Measurements from ENCODE around the gene TGIF2.
A peak's percentile ranks its signal among the peaks of the same experiment; 100 is the strongest.
"Not testable (repeated sequence)": the region's sequence is repeated elsewhere in the genome, so short reads cannot be mapped to it uniquely, and the experiment has no call there.

TGIF2 gene

DNA sequence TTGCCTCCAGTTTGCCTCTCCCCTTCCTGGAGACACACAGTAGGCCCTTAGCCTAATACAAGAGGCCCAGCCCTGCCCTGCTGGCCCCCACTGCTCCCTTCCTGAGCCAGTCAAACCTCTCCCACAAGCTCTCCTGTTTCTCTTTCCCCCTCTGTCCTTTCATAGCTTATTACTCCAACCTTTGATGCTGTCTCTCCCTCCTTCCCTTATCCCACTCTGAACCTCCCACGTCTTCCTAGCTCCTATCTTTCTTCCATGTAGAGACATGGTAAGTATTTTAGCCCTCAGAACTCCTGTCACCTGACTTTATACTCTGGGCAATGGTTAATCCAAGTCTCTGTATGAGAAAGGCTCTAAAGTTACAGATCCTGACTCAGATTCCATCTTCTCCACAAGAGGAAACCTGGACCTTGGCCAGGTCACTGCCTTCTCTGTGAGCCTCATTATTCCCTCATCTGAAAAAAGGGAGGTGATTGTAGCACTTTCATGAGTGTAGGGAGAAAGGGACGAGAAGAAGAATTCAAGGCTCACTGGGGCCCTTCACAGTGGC is 6.7 kb downstream of the TGIF2 start:
- no peak for DNase-seq

DNA sequence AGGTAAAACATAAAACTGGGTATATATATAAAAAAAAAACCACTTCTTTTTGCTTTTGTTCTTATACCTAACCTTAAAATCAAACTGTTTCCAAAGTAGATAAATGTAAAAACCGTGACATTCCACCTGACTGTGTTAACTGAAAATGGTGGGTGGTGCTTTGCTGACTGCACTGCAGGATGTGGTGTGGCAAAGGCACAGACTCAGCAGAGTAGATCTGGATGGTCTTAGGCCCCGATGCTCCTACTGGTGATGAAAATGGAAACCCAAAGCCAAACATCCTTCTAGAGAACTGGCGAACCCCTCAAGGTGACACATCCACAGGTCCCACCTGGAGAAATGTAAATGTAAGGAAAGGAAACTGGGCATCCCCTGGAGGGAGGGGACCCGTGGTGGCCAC is 8.9 kb downstream of the TGIF2 start:
- DNase-seq: no peak

DNA sequence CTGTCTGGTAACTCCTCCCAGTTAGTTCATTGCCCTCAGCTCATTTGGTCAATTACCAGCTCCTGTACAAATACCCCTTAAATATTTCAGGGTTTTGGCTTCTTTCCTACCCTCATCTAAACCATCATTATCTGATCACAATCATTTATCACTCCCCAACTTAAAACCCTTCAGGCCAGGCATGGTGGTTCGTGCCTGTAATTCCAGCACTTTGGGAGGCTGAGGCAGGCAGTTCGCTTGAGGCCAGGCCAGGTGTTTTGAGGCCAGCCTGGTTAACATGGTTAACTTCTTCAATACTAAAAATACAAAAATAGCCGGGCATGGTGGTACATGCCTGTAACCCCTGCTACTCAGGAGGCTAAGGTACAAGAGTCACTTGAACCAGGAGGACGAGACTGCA is 9.4 kb downstream of the TGIF2 start:
- no peak for DNase-seq

DNA sequence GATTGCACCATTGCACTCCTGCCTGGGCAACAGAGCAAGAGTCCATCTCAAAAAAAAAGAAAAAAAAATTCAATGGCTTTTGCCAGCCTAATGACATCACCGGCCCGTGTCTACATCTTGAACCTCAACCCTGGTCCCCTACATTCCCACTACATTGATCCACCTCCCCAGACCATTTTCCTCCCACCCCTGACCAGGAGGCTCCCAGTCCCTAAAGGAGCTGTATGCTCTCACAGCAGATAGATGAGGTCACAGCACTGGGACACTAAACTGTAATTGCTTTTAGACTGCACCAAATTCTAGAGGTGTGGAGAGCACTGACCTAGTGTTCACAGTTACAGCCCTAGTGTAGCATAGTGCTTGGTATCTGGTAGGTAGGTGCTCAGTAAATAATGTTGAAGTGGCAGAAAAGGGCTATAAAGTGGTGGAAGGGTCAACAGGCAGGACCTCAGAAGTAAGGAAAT is 10.7 kb downstream of the TGIF2 start:
- no peak for DNase-seq

DNA sequence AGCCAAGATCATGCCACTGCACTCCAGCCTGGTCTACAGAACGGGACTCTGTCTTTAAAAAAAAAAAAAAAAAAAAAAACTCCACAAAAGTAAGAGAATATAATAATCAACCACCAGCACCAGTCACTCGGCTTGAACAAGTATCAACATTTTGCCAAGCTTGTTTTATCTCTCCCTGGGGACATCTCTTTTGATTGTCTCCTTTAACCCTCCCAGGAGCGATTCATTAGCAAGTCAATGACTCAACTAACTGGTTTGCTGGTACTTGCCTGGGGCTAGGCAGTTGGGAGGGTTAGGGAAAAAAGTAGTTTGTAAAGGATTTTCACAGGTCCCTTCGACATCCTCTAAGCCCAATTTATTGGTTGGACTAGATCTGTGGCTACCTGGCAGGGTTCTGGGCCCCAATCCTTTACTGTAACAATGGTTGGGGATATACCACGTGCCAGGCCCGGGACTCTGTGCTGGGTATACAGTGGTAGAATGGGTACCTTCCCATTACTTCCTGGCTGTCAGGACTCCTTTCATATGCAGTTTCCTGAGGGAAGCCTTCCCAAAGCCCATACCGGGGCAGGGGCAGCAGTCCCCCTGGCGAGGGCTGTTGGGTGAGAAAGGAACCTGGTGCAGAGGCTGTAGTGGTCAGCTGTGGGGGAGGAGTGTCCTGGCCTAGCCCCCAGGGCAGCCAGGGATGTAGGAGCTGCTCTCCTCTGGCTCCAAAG is 12.2 kb downstream of the TGIF2 start:
- DNase-seq: no peak

DNA sequence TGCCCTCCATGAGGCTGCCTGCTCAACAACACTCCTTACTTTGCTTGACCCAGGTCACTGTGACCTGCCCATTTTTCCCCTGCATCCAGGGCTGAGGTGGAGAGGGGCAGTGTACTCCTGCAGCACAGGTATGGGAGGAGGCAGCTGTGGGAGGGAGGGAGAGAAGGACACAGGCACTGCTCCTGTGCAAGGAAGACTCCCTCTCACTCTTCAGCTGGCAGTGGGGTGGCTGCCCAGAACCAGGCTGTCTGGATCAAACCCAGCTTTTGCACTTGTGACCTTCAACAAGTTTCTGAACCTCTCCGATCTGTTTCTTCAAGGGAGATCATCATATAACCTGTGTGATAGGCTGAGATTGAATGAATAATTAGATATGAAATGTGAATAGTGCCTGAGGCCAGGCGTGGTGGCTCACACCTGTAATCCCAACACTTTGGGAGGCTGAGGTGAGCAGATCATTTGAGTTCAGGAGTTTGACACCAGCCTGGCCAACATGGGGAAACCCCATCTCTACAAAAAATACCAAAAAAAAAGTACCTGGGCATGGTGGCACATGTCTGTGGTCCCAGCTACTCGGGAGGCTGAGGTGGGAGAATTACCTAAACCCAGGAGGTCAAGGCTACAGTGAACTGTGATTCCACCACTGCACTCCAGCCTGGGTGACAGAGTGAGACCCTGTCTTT is 14.1 kb downstream of the TGIF2 start:
- DNase-seq: no peak

DNA sequence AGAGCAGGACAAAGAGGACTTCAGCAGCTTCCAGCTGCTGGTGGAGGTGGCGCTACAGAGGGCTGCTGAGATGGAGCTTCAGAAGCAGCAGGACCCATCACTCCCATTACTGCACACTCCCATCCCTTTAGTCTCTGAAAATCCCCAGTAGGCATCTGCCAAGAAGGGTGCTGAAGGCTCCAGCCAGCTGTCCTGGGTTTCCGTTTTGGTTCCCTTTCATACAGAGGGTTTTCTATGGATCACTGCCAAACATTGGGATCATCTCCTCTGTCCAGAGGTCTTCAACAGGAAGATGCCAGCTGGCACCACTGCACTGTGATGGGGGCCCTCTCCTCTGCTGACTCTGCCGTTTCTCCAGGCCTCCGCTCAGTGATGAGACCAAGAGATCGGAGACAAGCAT is 17.9 kb downstream of the TGIF2 start:
- no peak for DNase-seq

DNA sequence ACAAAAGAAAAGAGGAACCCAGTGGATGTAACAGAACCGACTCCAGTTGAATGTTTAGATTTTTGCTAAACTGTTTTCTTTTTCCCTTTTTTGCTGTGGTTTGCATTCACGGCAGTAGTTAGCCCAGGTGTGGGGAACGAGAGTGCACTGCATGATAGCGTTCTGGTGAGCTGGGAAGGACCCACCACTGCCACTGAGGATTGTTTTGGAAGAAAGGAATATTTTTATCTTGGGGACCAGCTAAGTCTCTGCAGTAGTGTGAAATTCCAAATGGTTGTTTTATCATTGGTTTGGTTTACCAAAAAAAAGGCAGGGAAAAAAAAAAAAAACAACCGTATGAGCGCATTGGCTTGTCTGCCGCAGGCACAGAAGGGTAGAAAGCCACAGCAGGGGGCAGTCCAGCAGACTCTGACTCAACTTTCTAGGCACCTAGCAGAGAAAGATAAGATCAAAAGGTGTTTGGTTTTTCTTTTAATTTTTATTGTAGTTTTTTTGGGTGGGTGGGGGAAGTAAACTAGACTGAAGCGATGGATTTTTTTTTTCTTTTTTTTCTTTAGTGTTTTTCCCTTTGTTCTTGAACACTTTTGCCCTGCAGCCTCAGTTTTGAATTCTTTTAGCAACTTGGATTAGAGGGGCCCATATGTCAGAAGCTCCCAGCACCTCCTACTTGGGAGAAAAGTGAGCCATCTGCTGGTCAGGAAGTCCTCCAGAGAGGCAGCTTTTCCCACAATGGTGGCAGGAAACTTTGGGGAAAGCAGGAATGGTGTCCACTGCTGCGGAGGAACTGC is 18.7 kb downstream of the TGIF2 start:
- DNase-seq: no peak

DNA sequence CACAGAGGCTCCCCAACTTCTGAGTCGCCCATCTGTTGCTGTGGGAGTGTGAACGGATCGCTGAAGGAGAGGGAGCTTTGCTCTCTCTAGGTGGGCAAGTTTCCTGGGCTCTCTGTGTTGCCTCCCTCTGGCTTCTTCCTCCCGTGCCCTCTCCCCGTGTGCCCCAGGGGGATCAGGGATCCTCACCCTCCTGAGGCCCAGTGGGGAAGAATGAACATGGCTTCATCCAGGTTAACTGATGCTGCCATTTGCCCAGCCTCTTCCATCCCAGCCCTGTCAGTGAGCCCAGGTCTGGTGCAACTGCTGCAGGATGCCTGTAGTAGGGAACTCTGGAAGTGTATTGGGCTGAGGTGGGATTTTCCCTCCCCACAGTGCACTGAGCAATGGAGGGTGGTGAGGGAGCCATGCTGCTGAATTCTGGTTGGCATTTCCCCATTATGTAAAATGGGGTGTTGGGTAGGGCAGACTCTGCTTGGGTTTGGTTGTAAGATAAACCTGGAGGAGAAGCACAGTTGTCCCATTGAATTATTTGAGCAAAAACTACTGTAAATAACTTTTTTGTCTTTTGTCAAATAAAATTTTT is 20.0 kb downstream of the TGIF2 start:
- no peak for DNase-seq

DNA sequence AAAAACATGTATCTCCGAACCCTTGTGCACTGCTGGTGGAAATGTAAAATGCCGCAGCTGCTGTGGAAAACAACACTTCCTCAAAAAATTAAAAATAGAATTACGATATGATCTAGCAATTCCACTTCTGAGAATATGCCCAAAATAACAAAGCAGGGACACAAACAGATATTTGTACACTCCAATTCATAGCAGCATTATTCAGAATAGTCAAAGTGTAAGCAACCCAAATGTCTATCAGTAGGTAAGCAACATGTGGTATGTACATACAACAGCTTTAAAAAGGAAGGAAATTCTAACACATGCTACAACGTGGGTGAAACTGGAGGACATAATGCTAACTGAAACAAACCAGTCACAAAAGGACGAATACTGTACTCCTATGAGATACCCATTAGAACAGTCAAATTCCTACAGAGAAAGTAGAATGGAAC is 26.5 kb downstream of the TGIF2 start:
- no peak for DNase-seq

DNA sequence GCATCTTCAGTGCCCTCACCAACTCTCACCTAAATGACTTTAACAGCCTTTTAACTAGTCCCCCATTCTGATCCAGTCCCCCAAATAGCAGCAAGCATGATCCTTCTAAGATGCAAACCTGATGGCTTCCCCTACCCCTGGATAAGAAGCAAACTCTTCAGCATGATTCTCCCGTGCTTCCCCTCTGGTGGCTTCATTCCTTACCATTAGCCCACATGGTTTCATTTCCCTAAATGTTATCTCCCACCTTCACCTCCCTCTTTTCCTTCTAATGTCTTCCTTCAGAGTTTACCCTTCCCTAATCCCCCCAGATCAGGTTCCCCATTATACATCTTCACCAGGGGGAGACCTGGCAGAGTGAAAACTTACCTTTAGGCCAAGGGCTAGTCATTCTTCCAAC is 28.1 kb downstream of the TGIF2 start:
- no peak for DNase-seq

DNA sequence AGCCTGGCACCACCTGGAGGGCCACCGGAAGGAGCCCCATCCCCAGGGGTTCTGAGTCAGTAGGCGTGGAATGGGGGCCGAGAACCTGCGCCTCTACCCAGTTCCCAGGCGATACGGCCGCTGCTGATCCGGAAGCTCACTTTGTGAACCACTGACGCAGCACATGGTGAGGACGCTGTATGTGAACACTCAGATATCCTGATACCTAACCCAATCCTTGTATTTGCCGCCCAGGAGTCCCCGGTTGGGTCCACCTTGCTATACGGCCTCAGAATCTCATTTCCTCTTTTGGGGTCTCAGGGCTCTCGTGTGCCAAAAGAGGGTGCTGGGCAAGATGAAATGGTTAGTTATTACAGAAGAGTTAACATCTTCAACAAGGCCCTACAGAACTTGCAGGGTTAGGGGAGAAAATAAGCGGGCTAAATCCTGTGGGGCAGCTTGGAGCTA is 31.6 kb downstream of the TGIF2 start:
- no peak for DNase-seq

DNA sequence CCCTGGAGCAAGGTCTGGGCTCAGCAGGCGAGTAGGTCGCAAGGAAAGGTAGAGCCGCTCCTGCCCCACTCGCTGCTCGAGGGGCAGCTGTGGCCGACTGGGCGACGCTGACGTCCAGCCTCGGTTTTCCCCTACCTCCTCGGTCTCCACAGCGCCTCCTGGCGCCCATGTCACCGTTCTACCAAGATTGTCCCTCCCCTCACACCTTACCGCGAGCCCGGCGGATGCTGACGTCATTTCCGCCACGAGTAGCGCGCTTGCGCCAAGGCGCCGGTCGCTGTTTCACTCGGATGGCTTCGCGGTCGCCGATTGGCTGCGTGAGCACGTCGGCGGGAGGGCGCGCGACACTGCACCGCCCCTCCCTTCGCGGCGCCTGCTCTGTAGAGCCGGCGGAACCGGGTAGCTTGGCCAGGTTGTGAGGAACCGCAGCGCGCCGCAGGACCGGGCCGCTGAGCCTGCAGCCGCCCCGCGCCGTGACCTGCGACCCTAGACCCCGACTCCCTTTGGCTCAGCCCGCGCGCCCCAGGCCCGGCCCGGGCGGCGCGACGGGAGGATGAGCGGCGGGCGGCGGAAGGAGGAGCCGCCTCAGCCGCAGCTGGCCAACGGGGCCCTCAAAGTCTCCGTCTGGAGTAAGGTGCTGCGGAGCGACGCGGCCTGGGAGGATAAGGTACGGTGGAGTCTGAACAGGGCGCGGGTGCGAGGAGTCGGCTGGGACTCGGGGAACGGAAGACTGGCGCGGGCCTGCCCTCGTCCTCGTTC is 32.2 kb downstream of the TGIF2 start, which contains the start of gene RAB5IF:
TSS of gene RAB5IF (plus strand) at position 381 of the 759 bp plus-strand sequence. CDS start at position 554, 173 bp downstream.
- DNase-seq: peak; percentile 96

DNA sequence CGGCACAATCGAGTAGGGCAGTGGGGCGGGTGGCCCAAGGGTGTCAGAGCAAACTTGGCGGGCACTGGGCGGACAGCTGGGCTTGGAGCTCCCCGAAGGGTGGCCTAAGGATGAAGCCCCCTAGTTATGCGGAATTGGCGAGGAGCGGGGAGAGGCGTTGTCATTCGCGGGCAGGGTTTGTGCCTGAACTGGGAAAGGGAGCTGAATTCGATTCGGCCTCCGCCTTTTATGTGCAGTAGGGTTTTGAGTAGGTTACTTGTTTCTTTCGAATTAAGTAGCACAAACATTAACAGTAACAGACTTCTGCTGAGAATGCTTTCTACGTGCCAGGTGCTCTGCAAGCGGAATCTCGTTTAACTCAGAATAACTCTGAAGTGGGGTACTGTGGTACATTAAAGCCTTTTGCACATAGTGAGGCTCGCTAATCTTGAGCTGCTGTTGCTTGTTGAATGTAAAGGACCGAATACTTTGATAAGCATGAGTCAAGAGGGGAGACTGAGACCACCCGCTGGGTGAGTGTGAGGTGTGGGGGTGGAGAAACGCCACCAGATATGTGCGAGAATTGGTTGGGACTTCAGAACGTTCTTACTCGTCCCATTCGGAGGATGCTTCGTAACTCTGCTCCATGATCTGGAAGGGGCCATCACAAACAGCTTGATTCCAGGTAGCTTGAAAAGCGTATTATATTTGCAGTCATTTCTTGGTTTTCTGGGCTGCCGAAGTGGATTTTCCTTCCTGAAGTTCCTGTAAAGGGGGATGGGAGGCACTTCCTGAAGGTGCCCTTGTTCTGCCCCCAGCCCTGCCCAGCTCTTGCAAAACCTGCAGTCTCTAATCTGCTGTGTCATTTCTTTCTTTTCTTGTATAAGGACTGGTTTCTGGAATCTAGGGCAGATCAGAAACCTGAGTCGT is 33.0 kb downstream of the TGIF2 start:
- DNase-seq: no peak

DNA sequence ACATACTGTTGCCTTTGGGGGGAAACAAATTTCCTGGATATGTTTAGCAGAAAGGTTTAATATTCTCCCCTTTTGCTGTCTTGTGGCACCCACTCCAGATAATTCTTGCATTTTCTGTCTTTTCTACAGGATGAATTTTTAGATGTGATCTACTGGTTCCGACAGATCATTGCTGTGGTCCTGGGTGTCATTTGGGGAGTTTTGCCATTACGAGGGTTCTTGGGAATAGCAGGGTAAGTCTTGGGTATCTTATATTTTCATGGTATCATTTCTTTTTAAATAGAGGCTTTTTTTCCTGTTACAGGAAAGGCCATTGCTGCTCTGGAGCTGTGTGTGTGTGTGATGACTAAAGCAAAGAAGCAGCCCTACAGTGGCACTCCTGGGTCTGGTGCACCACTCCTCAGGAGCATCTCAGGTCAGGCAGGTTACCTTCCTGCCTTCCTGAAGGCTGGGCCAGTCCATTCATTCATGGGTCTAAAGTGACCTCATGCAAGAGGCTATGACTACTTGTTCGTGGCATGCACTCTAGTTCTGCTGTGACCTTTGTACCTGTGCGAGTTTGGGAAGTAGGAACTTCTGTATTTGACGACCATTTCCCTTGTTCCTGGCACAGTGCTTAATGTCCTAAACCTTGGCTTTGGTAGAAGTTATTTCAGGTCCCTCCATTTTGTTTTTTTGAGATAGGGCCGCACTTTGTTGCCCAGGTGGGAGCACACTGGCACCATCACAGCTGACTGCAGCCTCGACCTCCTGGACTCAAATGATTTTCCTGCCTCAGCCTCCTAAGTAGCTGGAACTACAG is 34.4 kb downstream of the TGIF2 start:
- no peak for DNase-seq

DNA sequence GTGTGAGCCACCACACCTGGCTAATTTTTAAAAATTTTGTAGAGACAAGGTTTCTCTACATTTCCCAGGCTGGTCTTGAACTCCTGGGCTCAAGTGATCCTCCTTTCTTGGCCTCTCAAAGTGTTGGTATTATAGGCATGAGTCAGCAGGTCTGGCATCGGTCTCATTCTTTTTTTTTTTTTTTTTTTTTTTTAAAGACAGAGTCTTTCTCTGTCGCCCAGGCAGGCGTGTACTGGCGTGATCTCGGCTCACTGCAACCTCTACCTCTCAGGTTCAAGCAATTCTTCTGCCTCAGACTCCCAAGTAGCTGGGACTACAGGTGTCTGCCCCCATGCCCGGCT is 35.0 kb downstream of the TGIF2 start:
- not testable (repeated sequence) for DNase-seq

DNA sequence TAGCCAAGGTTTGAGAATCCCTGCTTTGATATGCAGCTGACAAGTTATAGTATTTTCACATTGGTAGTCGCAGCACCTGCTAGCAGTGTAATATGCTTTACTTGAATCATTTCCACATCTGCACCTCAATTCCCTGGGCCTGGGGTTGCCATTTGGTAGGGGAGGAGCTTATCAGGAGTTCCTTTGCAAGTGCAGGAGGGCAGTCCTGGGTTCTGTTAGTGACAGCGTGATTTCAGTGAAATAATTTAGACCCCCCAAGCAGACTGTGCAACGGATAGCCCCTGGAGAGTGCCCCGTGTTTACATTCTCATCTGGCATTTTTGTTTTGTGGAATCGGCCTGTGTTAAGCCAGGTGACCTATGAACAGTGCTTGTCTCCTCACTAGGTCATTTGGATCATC is 38.2 kb downstream of the TGIF2 start:
- no peak for DNase-seq

DNA sequence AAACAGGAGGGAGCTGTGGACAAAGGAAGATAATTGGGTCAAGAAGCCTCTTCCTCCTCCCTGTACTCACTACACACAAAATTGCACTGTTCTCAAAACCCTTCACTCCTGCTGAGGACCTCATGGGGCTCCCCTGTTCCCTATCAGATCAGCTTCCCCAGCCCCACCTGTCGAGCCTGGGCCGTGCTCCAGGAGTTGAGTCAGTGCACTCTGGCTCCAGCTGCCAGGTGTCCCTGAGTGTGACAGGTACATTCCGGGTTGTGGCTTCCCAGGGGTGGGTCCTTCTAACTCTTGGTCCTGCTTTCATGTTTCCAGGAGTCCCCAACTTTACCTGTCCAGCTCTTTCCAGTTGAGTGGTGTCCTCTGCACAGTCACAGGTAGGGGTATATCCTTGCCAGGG is 40.6 kb downstream of the TGIF2 start:
- no peak for DNase-seq

DNA sequence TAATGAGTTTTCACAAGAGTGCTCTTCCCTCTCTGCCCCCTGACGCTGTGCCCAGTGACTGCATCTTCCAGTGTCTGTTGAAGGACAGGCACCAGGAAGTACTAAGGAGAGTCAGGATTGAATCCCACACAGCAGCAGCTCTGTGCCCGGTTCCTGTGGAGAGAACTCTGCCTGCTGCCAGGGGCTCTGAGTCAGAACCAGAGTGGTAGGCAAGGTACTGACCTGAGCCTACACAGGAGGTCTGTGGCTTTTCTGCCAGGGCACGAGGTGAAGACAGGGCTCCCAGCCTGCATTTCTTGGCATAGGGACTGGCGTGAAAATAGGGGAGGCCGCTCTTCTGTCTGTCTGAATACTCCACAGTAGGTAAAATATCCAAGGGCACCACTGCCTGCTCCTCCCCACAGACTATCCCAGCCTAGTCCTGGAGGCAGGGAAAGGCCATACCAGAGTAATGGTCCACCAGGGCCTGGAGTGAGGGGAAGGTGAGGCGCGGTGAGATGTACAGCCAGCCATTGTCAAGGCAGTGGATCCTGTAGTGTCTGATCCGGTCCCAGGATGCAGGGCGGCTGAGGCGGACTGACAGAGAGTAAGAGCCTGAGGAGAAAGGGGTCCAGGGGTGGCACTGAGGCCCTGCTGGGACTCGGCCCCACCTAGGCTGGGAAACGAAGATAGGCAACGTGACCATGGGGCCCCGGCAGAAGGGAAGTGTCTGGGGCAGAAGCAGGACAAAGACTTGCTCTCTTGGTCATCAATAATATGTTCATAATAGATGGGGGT is 41.6 kb downstream of the TGIF2 start:
- DNase-seq: no peak

All from amniotic stem cell (primary cell).